Activated CD8-positive, alpha-beta memory T cell treated with anti-CD3 and anti-CD28 coated beads, Interleukin-2, amount 50 U/mL, for 1 hour (primary cell): ENCODE measurements around the gene RPSA.
"Not testable (repeated sequence)": the region's sequence is repeated elsewhere in the genome, so short reads cannot be mapped to it uniquely, and the experiment has no call there.

Experiments used
- DNase-seq: peaks from one replicate; pipeline ENCODE4 v3.0.0-alpha.2; 2020; ENCODE audit errors: extremely low read depth

The RPSA gene

DNA sequence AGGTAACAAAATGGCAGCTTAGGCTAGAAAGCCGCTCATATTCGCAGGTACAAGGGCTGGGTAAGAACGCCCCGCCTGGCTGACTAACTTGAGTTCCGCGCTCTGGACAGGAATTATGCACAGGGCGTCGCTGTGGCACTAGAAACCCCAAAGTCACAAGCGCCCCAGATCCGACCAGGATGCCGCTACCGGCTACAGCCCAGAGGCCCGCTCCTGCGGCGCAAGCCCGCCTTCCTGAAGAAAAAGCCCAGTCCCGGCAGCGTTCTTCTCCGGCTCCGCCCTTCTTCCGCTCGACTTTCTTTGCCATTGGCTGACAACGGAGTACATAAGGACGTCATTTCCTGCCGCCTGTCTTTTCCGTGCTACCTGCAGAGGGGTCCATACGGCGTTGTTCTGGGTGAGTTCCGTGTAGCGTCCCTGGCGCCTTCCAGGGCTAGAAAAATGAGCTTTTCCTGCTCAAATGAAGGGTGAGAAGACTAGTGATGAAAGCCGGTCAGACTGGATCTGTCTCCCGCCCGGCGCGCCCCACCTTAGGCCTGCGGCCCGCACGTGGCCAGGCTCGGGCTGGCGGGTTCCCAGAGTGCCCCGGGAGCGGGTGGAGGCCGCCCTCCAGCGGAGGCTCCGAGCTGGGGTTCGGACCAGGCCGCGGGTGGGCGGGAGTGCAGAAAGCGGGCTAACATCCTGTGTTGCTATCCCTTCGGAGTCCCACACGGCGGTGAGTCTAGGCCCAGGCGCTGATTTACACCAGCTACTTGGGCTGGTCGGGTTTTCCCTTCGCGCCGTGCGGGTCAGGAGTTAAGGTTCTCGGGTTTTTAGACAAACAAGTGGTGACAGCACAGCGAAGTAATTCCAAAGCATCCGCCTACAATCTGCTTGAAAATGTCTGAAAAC, at the start of gene RPSA:
TSS of gene RPSA (plus strand) at position 353 of the 891 bp plus-strand sequence. CDS start 934 bp downstream, outside the sequence.
- DNase-seq = peak; percentile 95

DNA sequence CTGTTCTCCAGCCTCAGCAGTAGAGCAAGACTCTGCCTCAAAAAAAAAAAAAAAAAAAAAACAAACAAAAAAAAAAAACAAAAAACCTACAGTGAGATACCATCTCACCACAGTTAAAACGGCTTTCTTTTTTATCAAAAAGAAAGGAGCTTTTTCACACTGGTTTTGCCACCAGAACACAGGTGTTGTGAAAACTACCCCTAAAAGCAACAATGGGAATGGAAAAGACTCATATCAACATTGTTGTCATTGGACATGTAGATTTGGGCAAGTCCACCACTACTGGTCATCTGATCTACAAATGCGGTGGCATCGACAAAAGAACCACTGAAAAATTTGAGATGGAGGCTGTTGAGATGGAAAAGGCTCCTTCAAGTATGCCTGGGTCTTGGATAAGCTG, 48.2 kb upstream of the RPSA start:
- DNase-seq = no peak

GRCh38 chr3:39361252-39361927, 45.1 kb upstream of the RPSA start:
- DNase-seq = no peak

DNA sequence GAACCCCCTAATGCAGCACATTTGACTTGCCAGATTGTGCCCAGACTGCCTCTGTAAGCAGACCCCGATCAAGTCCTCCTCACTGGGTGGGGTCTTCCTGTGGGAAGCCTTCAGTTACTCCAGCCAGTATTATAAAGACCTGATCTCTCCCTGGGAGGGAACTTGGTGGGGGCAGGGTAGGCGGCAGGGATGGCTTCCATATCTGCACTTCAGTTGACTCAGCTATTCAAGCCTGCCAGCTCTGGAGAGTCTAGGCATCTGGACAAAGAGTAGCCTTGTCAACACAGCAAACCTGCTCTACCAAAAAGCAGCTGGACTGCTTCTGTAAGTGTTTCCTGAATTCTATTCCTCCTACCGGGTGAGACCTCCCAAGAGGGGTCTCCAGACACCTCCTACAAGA, 44.3 kb upstream of the RPSA start:
- no peak for DNase-seq

- DNase-seq = no peak
These were observed 43.7 kb upstream of the RPSA start for GRCh38 chr3:39362812-39363211.

- DNase-seq = not testable (repeated sequence)
These were observed 36.1 kb upstream of the RPSA start for GRCh38 chr3:39370450-39370849.

DNA sequence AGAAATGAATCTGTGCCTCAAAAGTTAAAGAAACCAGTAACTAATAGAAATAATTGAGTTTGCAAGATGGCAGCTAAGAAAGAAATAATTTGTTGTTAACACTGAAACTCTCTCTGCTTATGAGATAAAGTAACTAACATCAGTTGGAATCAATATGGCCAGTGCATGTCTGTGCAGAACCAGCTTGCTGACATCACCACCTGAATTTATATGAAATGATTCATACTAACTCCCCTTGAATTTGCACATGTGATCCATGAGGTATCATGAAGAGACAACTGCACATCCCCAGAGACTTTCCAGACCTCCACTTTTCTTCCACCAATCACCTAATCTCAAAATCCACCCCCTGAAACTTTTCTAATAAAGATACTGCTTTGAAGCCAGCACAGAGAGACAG, 33.7 kb upstream of the RPSA start:
- no peak for DNase-seq

DNA sequence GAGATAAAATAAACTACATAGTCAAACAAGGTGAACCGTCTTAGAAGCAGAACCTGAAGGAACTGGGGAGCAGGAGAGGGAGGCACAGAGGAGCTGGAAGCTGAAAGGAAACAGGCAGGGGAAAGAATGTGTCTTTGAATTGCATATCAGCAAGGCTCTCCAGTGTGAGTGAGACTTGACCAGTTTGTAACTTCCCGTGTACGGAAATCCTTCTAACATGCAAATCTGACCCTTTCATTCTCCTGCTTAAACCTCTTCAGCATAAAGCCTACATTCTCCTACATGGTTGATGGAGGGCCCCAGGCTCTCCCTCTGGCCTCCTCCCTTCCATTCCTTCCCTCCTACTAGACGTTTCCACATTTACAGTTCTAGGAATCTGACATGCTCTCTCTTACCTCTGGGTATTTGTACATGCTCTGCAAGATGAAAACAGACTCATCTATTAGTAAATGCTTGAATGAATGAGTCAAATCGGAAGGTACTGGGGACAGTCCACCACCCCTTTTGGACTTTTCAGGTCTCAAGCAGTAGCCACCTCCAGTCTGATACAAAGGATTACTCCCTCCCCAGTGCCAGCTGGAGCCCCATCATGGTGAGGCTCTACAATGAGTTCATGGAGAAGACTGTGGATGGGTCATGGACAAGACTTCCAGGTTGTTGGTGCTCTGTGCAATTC, 29.4 kb upstream of the RPSA start:
- no peak for DNase-seq

GRCh38 chr3:39378088-39378487, 28.4 kb upstream of the RPSA start:
- peak; percentile 12 for DNase-seq

- no peak for DNase-seq
These were observed 27.4 kb upstream of the RPSA start for GRCh38 chr3:39378957-39379777.

GRCh38 chr3:39379778-39380155, 26.8 kb upstream of the RPSA start:
- DNase-seq = no peak

- no peak for DNase-seq
These were observed 25.1 kb upstream of the RPSA start for GRCh38 chr3:39381432-39381831.

DNA sequence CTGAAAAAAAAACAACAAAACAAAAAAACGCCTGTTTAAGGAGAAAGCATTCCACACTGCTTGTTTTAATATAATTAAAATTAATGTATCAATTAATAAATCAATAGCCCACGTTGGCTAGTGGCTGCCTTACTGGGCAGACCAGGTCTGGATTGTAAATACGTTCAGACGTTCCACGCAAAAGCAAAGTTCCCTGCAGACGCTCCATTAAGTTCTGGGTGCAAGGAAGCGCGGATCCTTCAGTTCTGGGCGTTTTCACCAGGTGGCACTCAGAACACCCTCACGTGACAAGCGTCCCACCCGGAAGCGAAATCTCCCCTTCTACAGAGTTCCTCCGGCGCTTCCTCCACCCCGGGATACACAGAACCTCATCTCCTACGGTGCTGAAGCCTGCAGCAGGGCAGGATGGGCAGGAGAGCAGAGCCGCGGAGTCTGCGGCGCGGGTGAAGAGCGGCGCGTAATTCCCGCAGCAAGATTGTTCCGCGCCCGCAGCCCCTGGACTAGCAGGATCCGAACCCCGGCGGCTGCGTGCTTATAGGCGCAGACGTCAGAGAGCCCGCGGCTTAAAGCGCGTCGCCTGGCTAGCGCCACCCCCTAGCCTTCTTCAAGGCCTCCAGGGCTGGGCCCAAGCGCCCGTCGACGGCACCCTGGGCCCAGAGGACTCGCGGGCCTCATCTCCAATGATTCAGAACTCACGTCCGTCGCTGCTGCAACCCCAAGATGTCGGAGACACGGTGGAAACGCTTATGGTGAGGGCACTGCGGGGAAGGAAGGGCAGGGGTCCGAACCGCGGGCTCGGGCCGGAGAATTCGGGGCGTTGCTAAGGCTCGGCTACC, 23.3 kb upstream of the RPSA start, which contains the start of gene SLC25A38:
TSS of gene SLC25A38 (plus strand) at position 326 of the 836 bp plus-strand sequence. CDS start at position 681, 355 bp downstream.
- peak; percentile 55 for DNase-seq

DNA sequence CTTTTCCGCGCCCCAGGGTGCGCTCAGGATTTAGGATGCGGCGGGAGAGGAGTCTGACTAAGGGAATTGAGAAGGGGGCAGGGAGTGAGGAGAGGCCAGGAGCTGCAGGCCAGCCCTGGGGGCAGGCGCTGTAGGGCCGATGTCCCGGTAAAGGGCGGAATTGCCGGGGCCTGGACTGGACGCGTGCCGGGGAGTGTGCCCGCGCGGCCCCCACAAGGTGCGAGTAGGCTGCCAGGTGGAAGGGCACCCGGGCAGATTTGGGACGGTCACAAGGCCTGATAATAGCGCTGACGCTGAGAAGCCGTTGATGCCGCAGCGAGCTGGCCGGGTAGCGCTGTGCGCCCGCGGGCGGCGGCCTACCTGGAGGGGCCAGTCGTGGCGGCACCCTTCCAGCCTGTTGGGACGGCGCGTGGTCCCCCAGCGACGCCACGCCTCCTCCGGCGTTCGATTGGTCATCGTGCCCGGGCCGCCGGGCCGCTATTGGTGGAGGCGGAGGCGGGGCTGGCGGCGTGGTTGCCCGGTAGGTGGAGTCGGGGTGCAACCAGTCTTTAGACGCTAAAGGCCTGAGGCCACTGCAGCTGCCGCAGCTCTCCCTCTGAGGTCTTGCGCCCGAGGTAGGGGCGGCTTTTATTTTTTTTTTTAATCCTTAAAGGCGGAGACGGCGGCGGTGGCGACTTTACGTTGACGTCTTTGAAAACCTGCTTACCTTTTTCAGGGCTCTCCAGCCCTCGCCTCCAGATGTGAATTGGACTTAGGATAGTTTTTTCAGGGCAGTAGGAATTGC, 22.4 kb upstream of the RPSA start:
- peak; percentile 79 for DNase-seq

- DNase-seq = no peak
These were observed 21.9 kb upstream of the RPSA start for GRCh38 chr3:39384665-39385000.

DNA sequence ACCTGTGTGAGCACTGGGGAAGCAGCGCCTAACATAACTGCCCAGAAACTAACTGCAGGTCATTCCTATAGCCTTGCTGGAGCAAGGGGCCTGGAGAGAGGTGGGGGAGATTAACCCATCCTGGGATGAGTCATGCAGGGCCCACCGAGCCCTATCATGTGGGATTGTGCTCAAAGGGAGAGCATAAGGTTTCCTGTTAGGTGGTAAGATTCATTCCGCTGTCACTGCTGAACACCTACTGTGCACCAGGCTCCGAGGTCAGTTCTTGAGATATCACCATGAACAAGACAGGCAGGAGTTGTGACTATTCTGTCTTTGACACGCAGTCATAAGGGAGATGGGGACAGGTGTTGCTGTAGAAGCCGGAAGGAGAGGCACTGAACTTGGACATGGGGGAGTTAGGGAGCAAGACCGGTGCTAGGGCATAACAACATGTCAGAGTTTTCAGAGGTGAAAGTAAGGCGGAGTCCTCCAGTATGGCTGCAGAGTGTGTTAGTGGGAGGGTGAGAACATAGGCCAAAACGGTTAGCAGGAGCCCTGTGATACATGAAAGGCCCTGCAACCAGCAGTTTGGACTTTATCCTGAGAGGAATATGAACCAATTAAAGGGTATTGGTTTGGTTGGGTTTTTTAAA, 20.9 kb upstream of the RPSA start:
- no peak for DNase-seq

- no peak for DNase-seq
These were observed 20.2 kb upstream of the RPSA start for GRCh38 chr3:39386318-39386717.

- DNase-seq = no peak
These were observed 19.0 kb upstream of the RPSA start for GRCh38 chr3:39387411-39387975.

DNA sequence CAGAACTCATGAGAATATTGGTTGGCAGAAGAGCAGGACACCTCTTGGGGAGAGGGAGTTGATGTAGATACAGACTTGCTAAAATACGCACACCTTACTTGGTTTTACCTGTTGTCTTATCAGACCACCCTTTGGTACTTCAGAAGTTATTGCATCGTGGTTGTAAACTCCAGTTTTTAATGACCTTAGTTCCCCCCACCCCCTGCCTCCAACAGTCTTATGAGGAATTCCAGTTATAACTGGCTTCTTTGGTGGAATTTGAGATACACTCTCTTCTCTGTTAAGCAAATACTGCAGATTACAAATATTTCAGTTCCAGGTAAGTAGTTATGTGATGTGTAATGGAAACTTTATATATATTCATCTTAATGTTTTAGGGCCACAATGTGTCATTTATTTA, 18.4 kb upstream of the RPSA start:
- no peak for DNase-seq
